Esophagus (tissue), 2 donors: Measurements from ENCODE around the gene PMIS2. TPM values are rescaled to one million over a fixed set of nuclear protein-coding genes. Genes with fewer than 3 reads are reported as not detected.

Experiments used
- H3K27ac ChIP-seq, 2 donors: one replicate each; pipeline ENCODE4 v1.5.1; 2013; ENCODE audit warnings: low read depth in 2 of 2, mild to moderate bottlenecking in 2 of 2, inconsistent platforms in 1 of 2, low read length in 1 of 2, moderate library complexity in 1 of 2
- H3K27me3 ChIP-seq, 2 donors: one replicate each; pipeline ENCODE4 v1.6.1; 2013; ENCODE audit warnings: low read length in 2 of 2, control low read depth in 1 of 2, mild to moderate bottlenecking in 1 of 2; ENCODE audit not compliant: insufficient read depth in 2 of 2, control insufficient read depth in 1 of 2
- H3K36me3 ChIP-seq, 2 donors: one replicate each; pipeline ENCODE4 v1.6.1; 2013; ENCODE audit warnings: low read length in 1 of 2; ENCODE audit not compliant: control insufficient read depth in 2 of 2, insufficient read depth in 2 of 2
- H3K4me1 ChIP-seq, 2 donors: one replicate each; pipeline ENCODE4 v1.6.1; 2013; ENCODE audit warnings: low read length in 1 of 2; ENCODE audit not compliant: control insufficient read depth in 2 of 2, insufficient read depth in 2 of 2
- H3K4me3 ChIP-seq, 2 donors: one replicate each; pipeline ENCODE4 v1.5.1; 2013; ENCODE audit warnings: low read length in 2 of 2, mild to moderate bottlenecking in 2 of 2, low read depth in 1 of 2, moderate library complexity in 1 of 2
- H3K9me3 ChIP-seq, 2 donors: one replicate each; pipeline ENCODE4 v1.6.1; 2013; ENCODE audit warnings: mild to moderate bottlenecking in 2 of 2, low read depth in 1 of 2, low read length in 1 of 2, moderate library complexity in 1 of 2; ENCODE audit not compliant: control insufficient read depth in 2 of 2, insufficient read depth in 1 of 2
- WGBS, 2 donors: extraction: QIAGEN DNeasy Blood & Tissue Kit; methylation state at CpG; one replicate each; pipeline ENCODE4 v1.1.7; 2013; 5-methylcytosine and 5-hydroxymethylcytosine counted together
- polyA plus RNA-seq, 2 donors: library from polyadenylated mRNA; stranded (reverse); fragments of 200-250 nt; gene quantifications; one replicate each; pipeline ENCODE4 v1.2.3, GENCODE V29; 2013
- donor health status: healthy with polysubstance abuse.
- donor health status: Bipolar disorder and iron deficiency.

PMIS2 gene
- polyA plus RNA-seq, 2 donors = not detected

DNA sequence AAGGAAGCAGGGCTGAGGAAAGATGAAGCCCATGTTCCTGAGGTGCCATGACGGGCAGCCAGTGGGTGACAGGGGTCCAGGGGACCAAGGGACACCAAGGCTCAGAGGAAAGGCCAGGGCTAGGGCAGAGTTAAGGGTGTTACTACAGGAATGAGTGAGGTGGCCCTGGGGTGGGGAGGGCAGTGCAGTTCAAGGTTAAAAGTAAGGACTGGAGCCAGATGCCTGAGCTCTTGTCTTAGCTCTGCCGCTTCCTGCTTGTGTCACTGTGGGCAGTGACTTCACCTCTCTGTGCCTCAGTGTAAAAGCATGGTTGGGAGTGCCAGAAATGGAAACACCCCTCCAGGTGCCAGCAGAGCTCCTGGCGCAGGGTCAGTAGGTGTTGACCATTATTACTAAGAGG, 50.7 kb downstream of the PMIS2 start:
- H3K36me3 ChIP-seq = peaks cover 26 to 42% of the 10 kb centered on the region in 2 donors
- H3K4me1 ChIP-seq = peaks cover 0 to 3% of the 10 kb centered on the region in 2 donors
- H3K4me3 ChIP-seq = no peak overlapping the region
- WGBS, 2 donors = 88 to 95% methylated on average over 3 of the region's 3 CpGs
- no peaks in the 10 kb centered on the region for H3K27me3 ChIP-seq
- H3K9me3 ChIP-seq = no peaks in the 10 kb centered on the region
- H3K27ac ChIP-seq = no peak overlapping the region

Other genes starting within 250 kb of the PMIS2 start
- gene FFAR1, start 238.3 kb upstream of the PMIS2 start, polyA plus RNA-seq = not detected
- not detected for gene FFAR3, start 227.7 kb upstream of the PMIS2 start, polyA plus RNA-seq
- not detected for gene GPR42, start 215.1 kb upstream of the PMIS2 start, polyA plus RNA-seq
- gene FFAR2, start 137.9 kb upstream of the PMIS2 start, polyA plus RNA-seq = 1 to 10 TPM in 1 of 2 donors, under 1 TPM in 1; 0.59 to 1.4 TPM
- 100 to 1,000 TPM; 109 to 238 TPM for gene KRTDAP, start 95.7 kb upstream of the PMIS2 start, polyA plus RNA-seq
- gene DMKN, start 72.5 kb upstream of the PMIS2 start, polyA plus RNA-seq = 100 to 1,000 TPM; 223 to 315 TPM
- gene SBSN, start 57.9 kb upstream of the PMIS2 start, polyA plus RNA-seq = 1,000 to 10,000 TPM in 1 of 2 donors, 100 to 1,000 TPM in 1; 453 to 1,191 TPM
- not detected for gene GAPDHS, start 52.7 kb upstream of the PMIS2 start, polyA plus RNA-seq
- gene TMEM147, start 40.5 kb upstream of the PMIS2 start, polyA plus RNA-seq = 100 to 1,000 TPM in 1 of 2 donors, 10 to 100 TPM in 1; 61.7 to 145 TPM
- under 1 TPM; 0.02 to 0.12 TPM for gene ATP4A, start 22.5 kb upstream of the PMIS2 start, polyA plus RNA-seq
- 10 to 100 TPM; 10.1 to 24.1 TPM for gene HAUS5, start 26.6 kb downstream of the PMIS2 start, polyA plus RNA-seq
- 10 to 100 TPM; 47.8 to 61.5 TPM for gene RBM42, start 42.9 kb downstream of the PMIS2 start, polyA plus RNA-seq
- gene ETV2, start 55.6 kb downstream of the PMIS2 start, polyA plus RNA-seq = 1 to 10 TPM; 3.4 to 5.6 TPM
- gene COX6B1, start 62.1 kb downstream of the PMIS2 start, polyA plus RNA-seq = 1,000 to 10,000 TPM; 1,022 to 1,339 TPM
- 10 to 100 TPM; 10.7 to 11.5 TPM for gene UPK1A, start 80.3 kb downstream of the PMIS2 start, polyA plus RNA-seq
- gene ZBTB32, start 118.4 kb downstream of the PMIS2 start, polyA plus RNA-seq = under 1 TPM; 0.07 to 0.18 TPM
- 10 to 100 TPM; 21.5 to 33.8 TPM for gene KMT2B, start 131.8 kb downstream of the PMIS2 start, polyA plus RNA-seq
- 1 to 10 TPM; 4.3 to 5.1 TPM for gene IGFLR1, start 156.3 kb downstream of the PMIS2 start, polyA plus RNA-seq
- 10 to 100 TPM; 17.4 to 43.4 TPM for gene U2AF1L4, start 159.2 kb downstream of the PMIS2 start, polyA plus RNA-seq
- gene PSENEN, start 159.5 kb downstream of the PMIS2 start, polyA plus RNA-seq = 100 to 1,000 TPM in 1 of 2 donors, 10 to 100 TPM in 1; 62.5 to 128 TPM
- gene LIN37, start 162.4 kb downstream of the PMIS2 start, polyA plus RNA-seq = 10 to 100 TPM; 10.6 to 20.9 TPM
- 10 to 100 TPM; 12.5 to 18.3 TPM for gene HSPB6, start 170.9 kb downstream of the PMIS2 start, polyA plus RNA-seq
- 10 to 100 TPM in 1 of 2 donors, 1 to 10 TPM in 1; 5.5 to 13.8 TPM for gene PROSER3, start 172.0 kb downstream of the PMIS2 start, polyA plus RNA-seq
- gene ARHGAP33, start 189.4 kb downstream of the PMIS2 start, polyA plus RNA-seq = 10 to 100 TPM in 1 of 2 donors, 1 to 10 TPM in 1; 5.7 to 20.8 TPM
- gene PRODH2, start 226.7 kb downstream of the PMIS2 start, polyA plus RNA-seq = not detected